K562 (cell line): ENCODE results near the gene NUP50. TPM values are rescaled to one million over a fixed set of nuclear protein-coding genes. Genes with fewer than 3 reads are reported as not detected.

ENCODE experiments used
- ATF3 ChIP-seq, 2 experiments: fragments of 450-650 bp in 1 of 2; sonication (generic) in 1 of 2; formaldehyde crosslinking in 1 of 2; IDR thresholded peaks in 1 of 2; conservative IDR thresholded peaks in 1 of 2; 2 replicates each; pipeline versions ENCODE4 v1.6.1 to v1.8.1; 2016 to 2023; ENCODE audit warnings: mild to moderate bottlenecking in 2 of 2, moderate library complexity in 2 of 2, inconsistent platforms in 1 of 2, missing genetic modification reagents in 1 of 2
- BRF2 ChIP-seq: IDR thresholded peaks from 3 replicates; pipeline ENCODE4 v1.6.1; 2011; ENCODE audit warnings: borderline replicate concordance, mild to moderate bottlenecking; ENCODE audit not compliant: insufficient read length, insufficient read depth
- CBX3 ChIP-seq, 2 experiments: IDR thresholded peaks; 1 replicate in 1 of 2; 2 replicates in 1 of 2; pipeline ENCODE4 v1.6.1; 2012; ENCODE audit warnings: inconsistent platforms in 2 of 2, low read length in 2 of 2, borderline replicate concordance in 1 of 2, control low read depth in 1 of 2
- DACH1 ChIP-seq: fragments of 450-650 bp; IDR thresholded peaks from 2 replicates; pipeline ENCODE4 v1.6.1; 2018; ENCODE audit not compliant: partially characterized antibody
- PBX2 ChIP-seq, 2 experiments: IDR thresholded peaks in 1 of 2; conservative IDR thresholded peaks in 1 of 2; 2 replicates each; pipeline ENCODE4 v1.6.1; 2016; ENCODE audit warnings: low read depth in 2 of 2, mild to moderate bottlenecking in 1 of 2, missing compliant biosample characterization in 1 of 2, missing genetic modification characterization in 1 of 2, moderate library complexity in 1 of 2
- PKNOX1 ChIP-seq: fragments of 450-650 bp; IDR thresholded peaks from 2 replicates; pipeline ENCODE4 v1.6.1; 2016
- TCFL5 ChIP-seq: fragments of 250-450 bp; sonication (Bioruptor Pico); conservative IDR thresholded peaks from 2 replicates; pipeline ENCODE4 v1.6.1; 2021; ENCODE audit warnings: mild to moderate bottlenecking, moderate library complexity, matching md5 sums
- ZNF778 ChIP-seq: fragments of 450-650 bp; formaldehyde crosslinking; IDR thresholded peaks from 2 replicates; pipeline ENCODE4 v1.4.0; 2020; ENCODE audit warnings: mild to moderate bottlenecking, moderate library complexity
- polyA plus RNA-seq, 8 experiments: library from polyadenylated mRNA; depleted of rRNA in 4 of 8; stranded (reverse) in 5 of 8; unstranded in 3 of 8; fragments of >200 nt; fragmentation: Nextera tagmentation in 2 of 8; fragmentation: Illumina TruSeq in 1 of 8; extraction: Ambion mirVana in 2 of 8; extraction: Trizol in 1 of 8; gene quantifications; 2 replicates each; pipeline versions ENCODE4 v1.2.1 to v1.2.3, GENCODE V29; 2011 to 2014; ENCODE audit warnings: inconsistent platforms in 1 of 8, missing spikeins in 1 of 8
- total RNA-seq, 7 experiments: library from RNA; depleted of rRNA in 6 of 7; stranded (reverse); fragments of >200 nt in 6 of 7; fragmentation: Illumina TruSeq in 2 of 7; extraction: Trizol in 2 of 7; gene quantifications; 2 replicates each; pipeline versions ENCODE4 v1.2.1 to v1.2.3, GENCODE V29; 2011 to 2021; ENCODE audit warnings: low replicate concordance in 1 of 7

The NUP50 gene
- total and polyA plus RNA-seq, 9 of the 15 experiments (the other 6 are each of a cell fraction or from before 2014, with no cell fraction given): 23.8 to 83.7 (median 55.3) TPM

- TF ChIP-seq PBX2 (CRISPR knock-in tag; IDR thresholded peaks at IDR 0.05; ENCODE audit: low read depth): no peak
- 0 out of 2 replicates have a peak, but pooled peaks have one; percentile 39 for TF ChIP-seq PBX2 (tag; conservative IDR thresholded peaks at IDR 0.05; ENCODE audit: low read depth)
- TF ChIP-seq PKNOX1: peak; percentile 85
- TF ChIP-seq TCFL5 (CRISPR knock-in tag): no peak
- TF ChIP-seq CBX3 (IDR thresholded peaks at IDR 0.05; ENCODE audit: borderline replicate concordance in 1 of 2, low read length in 2 of 2): 0 out of 3 replicates have a peak, but pooled peaks of 1 of the 2 experiments have one; percentile 17
- TF ChIP-seq ZNF778: no peak
- no peak for TF ChIP-seq DACH1
- peak; percentile 25; the same call in 1 of the 2 replicates for TF ChIP-seq ATF3 (IDR thresholded peaks at IDR 0.05)
- no peak for TF ChIP-seq ATF3 (CRISPR knock-in tag; conservative IDR thresholded peaks at IDR 0.05)
- TF ChIP-seq BRF2: no peak
- TF ChIP-seq, all 486 proteins: peak for 7
Measured at GRCh38 chr22:45134313-45134712, 29.4 kb upstream of the NUP50 start (continued).
